PC-3 (cell line): ENCODE results near the gene PNMA8B. TPM values are rescaled to one million over a fixed set of nuclear protein-coding genes. Genes with fewer than 3 reads are reported as not detected.
A peak's percentile ranks its signal among the peaks of the same experiment; 100 is the strongest.

Source experiments
- ATAC-seq: fragments of 200-7000 bp; cut with Tn5 transposase; 2 replicates; pipeline ENCODE4 v1.9.1; 2020; ENCODE audit warnings: mild to moderate bottlenecking, moderate library complexity
- BruUV-seq: library from RNA; stranded (reverse); fragments of 400-500 nt; replicated peaks from 2 replicates; lab custom pipeline; 2021; lab: Mats Ljungman, UMichigan
- CTCF ChIA-PET: fragments of 300-600 bp; sonication (Branson Sonifier 250); formaldehyde crosslinking; loops from one replicate; lab custom pipeline; 2022; ENCODE audit warnings: antibody characterized with exemption; lab: Charles Lee
- POLR2A ChIA-PET: fragments of 300-600 bp; sonication (Branson Sonifier 250); formaldehyde crosslinking; loops from one replicate; lab custom pipeline; 2022; ENCODE audit warnings: antibody characterized with exemption; ENCODE audit not compliant: unreplicated experiment; lab: Charles Lee
- DNase-seq: peaks from one replicate; pipeline ENCODE4 v3.0.0-alpha.2; 2015
- H2AFZ ChIP-seq: fragments of 300-600 bp; sonication (generic); 2 replicates; pipeline ENCODE4 v1.6.0; 2016; ENCODE audit warnings: antibody characterized with exemption, low read length
- H3F3A ChIP-seq: fragments of 300-600 bp; sonication (generic); one replicate; pipeline ENCODE4 v1.6.0; 2017; ENCODE audit warnings: antibody characterized with exemption, low read length, control low read depth, mild to moderate bottlenecking; ENCODE audit not compliant: unreplicated experiment
- H3K27ac ChIP-seq: fragments of 300-600 bp; sonication (generic); 2 replicates; pipeline ENCODE4 v1.5.1; 2016; ENCODE audit warnings: mild to moderate bottlenecking, low read length
- H3K27me3 ChIP-seq: fragments of 300-600 bp; sonication (generic); 2 replicates; pipeline ENCODE4 v1.6.1; 2016; ENCODE audit warnings: low read length, mixed read lengths
- H3K36me3 ChIP-seq: fragments of 300-600 bp; sonication (generic); 2 replicates; pipeline ENCODE4 v1.6.1; 2016; ENCODE audit warnings: low read depth, mixed run types, low read length, mixed read lengths
- H3K4me1 ChIP-seq: fragments of 300-600 bp; sonication (generic); 2 replicates; pipeline ENCODE4 v1.5.1; 2016; ENCODE audit warnings: low read length; ENCODE audit not compliant: insufficient read depth
- H3K4me2 ChIP-seq: fragments of 300-600 bp; sonication (generic); 2 replicates; pipeline ENCODE4 v1.6.0; 2016; ENCODE audit warnings: low read length
- H3K4me3 ChIP-seq: fragments of 300-600 bp; sonication (generic); 2 replicates; pipeline ENCODE4 v1.5.1; 2016; ENCODE audit warnings: mild to moderate bottlenecking, low read length, mixed read lengths
- H3K79me2 ChIP-seq: fragments of 300-600 bp; sonication (generic); 2 replicates; pipeline ENCODE4 v1.6.1; 2017; ENCODE audit warnings: low read length, mixed read lengths
- H3K9ac ChIP-seq: fragments of 300-600 bp; sonication (generic); 2 replicates; pipeline ENCODE4 v1.6.0; 2016; ENCODE audit warnings: mild to moderate bottlenecking, low read length
- H3K9me2 ChIP-seq: fragments of 300-600 bp; sonication (generic); replicated peaks from 2 replicates; pipeline ENCODE4 v1.6.1; 2016; ENCODE audit warnings: mixed run types, low read length, mixed read lengths
- H3K9me3 ChIP-seq: fragments of 300-600 bp; sonication (generic); 2 replicates; pipeline ENCODE4 v1.6.1; 2016; ENCODE audit warnings: low read length, mixed read lengths
- H4K20me1 ChIP-seq: fragments of 300-600 bp; sonication (generic); 2 replicates; pipeline ENCODE4 v1.6.1; 2016; ENCODE audit warnings: low read length, mixed read lengths
- EZH2 ChIP-seq: fragments of 300-600 bp; sonication (generic); IDR thresholded peaks from one replicate; pipeline ENCODE4 v1.6.1; 2017; ENCODE audit warnings: antibody characterized with exemption, mild to moderate bottlenecking, low read length; ENCODE audit not compliant: unreplicated experiment
- EZH2phosphoT487 ChIP-seq: fragments of 300-600 bp; sonication (generic); IDR thresholded peaks from 2 replicates; pipeline ENCODE4 v1.6.1; 2018; ENCODE audit warnings: mild to moderate bottlenecking, antibody characterized with exemption, low read length, borderline replicate concordance
- intact Hi-C: fragments of 100-400 bp; cut with micrococcal nuclease; formaldehyde crosslinking; loops from 2 replicates; pipeline ENCODE4 v1.9.0; 2023
- total RNA-seq: library from RNA; depleted of rRNA; stranded (reverse); fragments of >200 nt; gene quantifications from 2 replicates; pipeline ENCODE4 v1.2.3, GENCODE V29; 2014; rRNA removed
- TF ChIP-seq, protein P1 (sequence below): fragments of 300-600 bp; sonication (generic); conservative IDR thresholded peaks from 2 replicates; pipeline ENCODE4 v1.5.1; 2017; ENCODE audit warnings: antibody characterized with exemption, low read depth, mild to moderate bottlenecking, low read length

PNMA8B gene
- total RNA-seq, 1 experiment from 2014 or later: not detected

GRCh38 chr19:46442808-46443450 is 52.7 kb downstream of the PNMA8B start:
- Histone ChIP-seq H3K79me2 (no peaks in the 10 kb centered on the region), H3K9ac (no peak overlapping the region), H4K20me1 (no peaks in the 10 kb centered on the region), H3K9me3 (no peaks in the 10 kb centered on the region), H3K4me2 (peak overlapping the region; percentile 44), H3K27me3 (no peaks in the 10 kb centered on the region), H2AFZ (no peak overlapping the region), H3K9me2 (no peaks in the 10 kb centered on the region), H3F3A (no peaks in the 10 kb centered on the region), H3K4me1 (peaks cover 6% of the 10 kb centered on the region; the same call in 1 of the 2 replicates), H3K4me3 (no peak overlapping the region), H3K27ac (no peak overlapping the region), H3K36me3 (no peaks in the 10 kb centered on the region)
- peak; percentile 85 for DNase-seq
- peak; percentile 72 for ATAC-seq
- TF ChIP-seq EZH2phosphoT487: no peak
- no peak for TF ChIP-seq EZH2
- TF ChIP-seq, protein P1, sequence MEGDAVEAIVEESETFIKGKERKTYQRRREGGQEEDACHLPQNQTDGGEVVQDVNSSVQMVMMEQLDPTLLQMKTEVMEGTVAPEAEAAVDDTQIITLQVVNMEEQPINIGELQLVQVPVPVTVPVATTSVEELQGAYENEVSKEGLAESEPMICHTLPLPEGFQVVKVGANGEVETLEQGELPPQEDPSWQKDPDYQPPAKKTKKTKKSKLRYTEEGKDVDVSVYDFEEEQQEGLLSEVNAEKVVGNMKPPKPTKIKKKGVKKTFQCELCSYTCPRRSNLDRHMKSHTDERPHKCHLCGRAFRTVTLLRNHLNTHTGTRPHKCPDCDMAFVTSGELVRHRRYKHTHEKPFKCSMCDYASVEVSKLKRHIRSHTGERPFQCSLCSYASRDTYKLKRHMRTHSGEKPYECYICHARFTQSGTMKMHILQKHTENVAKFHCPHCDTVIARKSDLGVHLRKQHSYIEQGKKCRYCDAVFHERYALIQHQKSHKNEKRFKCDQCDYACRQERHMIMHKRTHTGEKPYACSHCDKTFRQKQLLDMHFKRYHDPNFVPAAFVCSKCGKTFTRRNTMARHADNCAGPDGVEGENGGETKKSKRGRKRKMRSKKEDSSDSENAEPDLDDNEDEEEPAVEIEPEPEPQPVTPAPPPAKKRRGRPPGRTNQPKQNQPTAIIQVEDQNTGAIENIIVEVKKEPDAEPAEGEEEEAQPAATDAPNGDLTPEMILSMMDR: no peak
- CTCF ChIA-PET: no interaction called here
- POLR2A ChIA-PET: no interaction called here
- intact Hi-C loops: no loop called here
- BruUV-seq: no TSS peak

GRCh38 chr19:46441866-46442265 is 53.8 kb downstream of the PNMA8B start:
- peaks cover 6% of the 10 kb centered on the region; the same call in 1 of the 2 replicates for H3K4me1 ChIP-seq
- intact Hi-C loops: no loop called here
- H3K27me3 ChIP-seq: no peaks in the 10 kb centered on the region
- no peak overlapping the region for H3K27ac ChIP-seq
- no peaks in the 10 kb centered on the region for H3K79me2 ChIP-seq
- CTCF ChIA-PET: interaction anchor here (0.6 kb wide), 1 partner anchor 172 kb away, joined by 4 read pairs; no protein-coding TSS in a partner anchor
- no peaks in the 10 kb centered on the region for H3K9me3 ChIP-seq
- no peaks in the 10 kb centered on the region for H3K36me3 ChIP-seq
- H2AFZ ChIP-seq: no peak overlapping the region
- H4K20me1 ChIP-seq: no peaks in the 10 kb centered on the region
- no peak overlapping the region for H3K4me2 ChIP-seq
- no peaks in the 10 kb centered on the region for H3K9me2 ChIP-seq
- DNase-seq (no peak), ATAC-seq (no peak)
- no peaks in the 10 kb centered on the region for H3F3A ChIP-seq
- no TSS peak for BruUV-seq
- H3K9ac ChIP-seq: no peak overlapping the region
- TF ChIP-seq EZH2 (no peak), EZH2phosphoT487 (no peak)
- TF ChIP-seq, protein P1: no peak
- no peak overlapping the region for H3K4me3 ChIP-seq
- POLR2A ChIA-PET: interaction anchor here (0.6 kb wide), 1 partner anchor 1582 kb away, joined by 5 read pairs; no protein-coding TSS in a partner anchor

Other genes starting within 250 kb of the PNMA8B start
- not detected in 2 replicates for gene HIF3A, start 198.8 kb downstream of the PNMA8B start, total RNA-seq
- 79.9 and 93.4 TPM in 2 replicates for gene PPP5C, start 148.8 kb downstream of the PNMA8B start, total RNA-seq
- not detected in 2 replicates for gene CCDC8, start 82.3 kb downstream of the PNMA8B start, total RNA-seq
- not detected in 2 replicates for gene PNMA8C, start 66.9 kb downstream of the PNMA8B start, total RNA-seq
- not detected in 2 replicates for gene PNMA8A, start 24.3 kb downstream of the PNMA8B start, total RNA-seq
- 160 and 217 TPM in 2 replicates for gene CALM3, start 105.5 kb upstream of the PNMA8B start, total RNA-seq
- not detected in 2 replicates for gene PTGIR, start 129.2 kb upstream of the PNMA8B start, total RNA-seq
- gene GNG8, start 140.3 kb upstream of the PNMA8B start, total RNA-seq: not detected in 2 replicates
- gene DACT3, start 165.3 kb upstream of the PNMA8B start, total RNA-seq: 1.9 and 3.1 TPM in 2 replicates
- 24.1 and 32.9 TPM in 2 replicates for gene PRKD2, start 221.2 kb upstream of the PNMA8B start, total RNA-seq